HG02588 (cell line): ENCODE results near the gene RNF144B.
A peak's percentile ranks its signal among the peaks of the same experiment; 100 is the strongest.
"Not testable (repeated sequence)": the region's sequence is repeated elsewhere in the genome, so short reads cannot be mapped to it uniquely, and the experiment has no call there.

Source experiments
- ATAC-seq: cut with Tn5 transposase; IDR thresholded peaks from one replicate; pipeline ENCODE4 v1.9.1; 2021; ENCODE audit warnings: mild to moderate bottlenecking, moderate library complexity; ENCODE audit not compliant: unreplicated experiment

The RNF144B gene

DNA sequence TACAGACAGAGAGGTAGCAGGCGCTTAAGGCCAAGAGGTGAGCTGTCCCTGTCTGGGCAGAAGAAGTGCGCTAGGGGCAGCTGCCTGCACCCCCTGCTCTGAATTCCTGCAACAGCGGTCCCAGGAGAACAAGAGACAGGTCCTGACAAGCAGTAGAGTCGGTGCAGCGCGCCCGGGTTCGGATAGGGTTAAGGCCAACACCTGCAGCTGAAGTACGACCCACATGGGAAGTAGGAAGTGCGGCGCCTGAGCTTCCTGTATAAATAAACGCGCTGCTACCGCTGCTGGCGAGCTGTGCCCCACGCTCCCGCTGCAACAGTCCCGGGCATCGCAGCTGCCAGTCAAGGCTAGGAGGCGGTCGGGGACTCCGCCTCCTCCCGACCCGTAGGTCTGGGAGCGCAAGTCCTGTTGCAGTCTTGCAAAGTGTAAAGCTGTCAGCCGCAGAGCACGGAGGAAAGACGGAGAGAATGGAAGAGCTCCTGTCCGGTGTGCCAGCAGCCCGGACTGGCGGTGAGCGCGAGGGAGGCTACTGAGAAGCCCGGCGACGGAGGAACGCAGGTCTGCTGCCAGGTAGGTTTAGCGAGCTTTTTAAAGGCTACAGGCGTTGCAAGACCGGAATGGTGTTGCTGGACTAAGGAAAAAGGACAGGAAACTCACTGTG, at the start of gene RNF144B:
TSS of gene RNF144B (plus strand) at position 290 of the 661 bp plus-strand sequence. CDS start 12,185 bp downstream, outside the sequence.
- peak; percentile 86 for ATAC-seq

DNA sequence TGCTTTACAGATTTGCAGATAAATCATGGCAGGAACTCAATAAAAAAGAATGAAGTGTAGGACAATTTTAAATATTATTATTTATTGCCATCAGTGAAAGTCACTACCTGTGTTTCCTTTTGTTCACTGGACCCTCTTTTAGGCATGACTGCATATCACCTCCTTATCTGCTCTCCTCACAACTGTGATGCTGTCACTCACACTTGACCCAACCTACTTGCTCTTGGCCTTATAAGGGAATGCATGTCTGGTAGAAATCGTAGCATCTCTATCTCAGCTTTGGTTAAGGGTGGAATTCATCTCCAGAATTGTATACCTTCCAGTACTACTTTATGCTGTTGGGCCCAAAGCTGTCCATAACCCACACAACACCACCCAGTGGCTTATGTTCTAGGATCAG, 47.6 kb upstream of the RNF144B start:
- no peak for ATAC-seq

GRCh38 chr6:18340781-18341551, 46.2 kb upstream of the RNF144B start:
- ATAC-seq: no peak

DNA sequence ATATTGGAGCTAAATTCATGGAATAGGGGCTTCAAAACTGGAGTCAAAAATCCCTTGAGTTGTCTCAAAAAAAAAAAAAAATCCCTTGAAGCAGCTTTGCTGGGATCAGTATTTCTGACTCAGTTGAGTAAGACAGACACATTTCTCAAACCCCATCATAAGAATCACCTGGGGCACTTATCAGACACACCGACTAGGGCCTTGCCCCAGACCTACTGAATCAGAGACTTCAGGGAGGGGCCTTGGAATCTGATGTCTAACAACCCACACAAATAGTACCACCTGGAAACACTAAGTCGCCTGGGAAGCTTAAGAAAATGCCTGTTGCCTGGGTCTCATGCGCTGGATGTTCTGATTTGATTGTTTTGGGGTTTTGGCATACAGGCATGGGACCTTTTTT, 44.9 kb upstream of the RNF144B start:
- no peak for ATAC-seq

- ATAC-seq: no peak
Measured at GRCh38 chr6:18343741-18344140, 43.4 kb upstream of the RNF144B start.

DNA sequence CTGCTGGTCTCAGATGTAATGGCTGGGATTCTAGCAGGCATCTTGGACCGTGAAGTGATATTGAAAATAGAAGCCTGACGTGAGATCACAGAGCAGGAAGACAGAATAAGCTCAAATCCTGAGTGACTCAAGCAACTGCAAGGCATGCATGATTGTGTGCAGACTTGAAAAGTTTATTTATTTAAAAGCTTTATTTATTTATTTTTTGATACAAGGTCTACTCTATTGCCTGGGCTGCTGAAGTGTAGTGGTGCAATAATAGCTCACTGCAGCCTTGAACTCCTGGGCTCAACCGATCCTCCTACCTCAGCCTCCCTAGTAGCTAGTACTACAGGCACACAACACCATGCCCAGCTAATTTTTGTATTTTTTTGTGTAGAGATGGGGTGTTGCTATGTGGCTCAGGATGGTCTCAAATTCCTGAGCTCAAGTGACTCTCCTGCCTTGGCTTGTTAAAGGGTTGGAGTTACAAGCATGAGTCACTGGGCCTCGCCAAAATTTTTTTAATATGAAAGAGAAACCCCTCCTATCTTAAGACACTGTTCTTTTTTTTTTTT, 40.1 kb upstream of the RNF144B start:
- no peak for ATAC-seq

- no peak for ATAC-seq
Measured at GRCh38 chr6:18347866-18348265, 39.3 kb upstream of the RNF144B start.

- ATAC-seq: no peak
Measured at GRCh38 chr6:18349386-18349785, 37.8 kb upstream of the RNF144B start.

DNA sequence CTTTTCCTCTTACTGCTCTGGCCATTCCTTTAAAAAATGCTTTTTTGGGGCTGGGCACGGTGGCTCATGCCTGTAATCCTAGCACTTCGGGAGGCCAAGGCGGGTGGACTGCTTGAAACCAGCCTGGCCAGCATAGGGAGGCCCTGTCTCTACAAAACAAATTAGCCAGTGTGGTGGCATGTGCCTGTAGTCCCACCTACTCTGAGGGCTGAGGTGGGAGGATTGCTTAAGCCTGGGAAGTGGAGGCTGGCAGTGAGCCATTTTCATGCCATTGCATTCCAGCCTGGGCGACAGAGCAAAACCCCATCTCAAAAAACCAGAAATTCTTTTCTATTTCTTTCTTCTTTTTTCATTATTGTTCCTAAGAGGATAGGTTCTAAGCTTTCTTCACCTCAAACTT, 36.9 kb upstream of the RNF144B start:
- ATAC-seq: no peak

GRCh38 chr6:18350712-18351111, 36.4 kb upstream of the RNF144B start:
- no peak for ATAC-seq

GRCh38 chr6:18352001-18352400, 35.1 kb upstream of the RNF144B start:
- ATAC-seq: no peak

- ATAC-seq: no peak
Measured at GRCh38 chr6:18352842-18353241, 34.3 kb upstream of the RNF144B start.

DNA sequence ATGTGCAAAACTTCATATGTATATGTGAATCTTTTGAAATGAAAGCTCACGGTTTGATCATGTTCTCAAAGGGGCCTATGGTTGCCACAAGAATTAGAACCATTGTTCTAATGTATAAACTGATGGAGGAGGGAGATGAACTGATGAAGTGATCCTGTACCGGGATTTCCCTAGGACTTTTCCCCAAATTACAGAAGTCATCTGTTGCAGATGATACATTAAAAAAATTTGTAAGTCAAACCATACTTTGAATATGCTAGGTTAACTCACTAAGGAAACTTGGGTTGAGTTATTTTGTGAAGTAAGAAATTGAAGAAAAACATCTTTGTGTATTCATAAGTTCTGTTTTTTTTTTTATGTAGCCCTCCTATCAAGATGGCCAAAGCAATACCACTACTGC, 33.9 kb upstream of the RNF144B start:
- ATAC-seq: no peak

DNA sequence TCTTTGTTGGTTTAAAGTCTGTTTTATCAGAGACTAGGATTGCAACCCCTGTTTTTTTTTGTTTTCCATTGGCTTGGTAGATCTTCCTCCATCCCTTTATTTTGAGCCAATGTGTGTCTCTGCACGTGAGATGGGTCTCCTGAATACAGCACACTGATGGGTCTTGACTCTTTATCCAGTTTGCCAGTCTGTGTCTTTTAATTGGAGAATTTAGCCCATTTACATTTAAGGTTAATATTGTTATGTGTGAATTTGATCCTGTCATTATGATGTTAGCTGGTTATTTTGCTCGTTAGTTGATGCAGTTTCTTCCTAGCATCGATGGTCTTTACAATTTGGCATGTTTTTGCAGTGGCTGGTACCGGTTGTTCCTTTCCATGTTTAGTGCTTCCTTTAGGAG, 29.6 kb upstream of the RNF144B start:
- ATAC-seq: not testable (repeated sequence)

DNA sequence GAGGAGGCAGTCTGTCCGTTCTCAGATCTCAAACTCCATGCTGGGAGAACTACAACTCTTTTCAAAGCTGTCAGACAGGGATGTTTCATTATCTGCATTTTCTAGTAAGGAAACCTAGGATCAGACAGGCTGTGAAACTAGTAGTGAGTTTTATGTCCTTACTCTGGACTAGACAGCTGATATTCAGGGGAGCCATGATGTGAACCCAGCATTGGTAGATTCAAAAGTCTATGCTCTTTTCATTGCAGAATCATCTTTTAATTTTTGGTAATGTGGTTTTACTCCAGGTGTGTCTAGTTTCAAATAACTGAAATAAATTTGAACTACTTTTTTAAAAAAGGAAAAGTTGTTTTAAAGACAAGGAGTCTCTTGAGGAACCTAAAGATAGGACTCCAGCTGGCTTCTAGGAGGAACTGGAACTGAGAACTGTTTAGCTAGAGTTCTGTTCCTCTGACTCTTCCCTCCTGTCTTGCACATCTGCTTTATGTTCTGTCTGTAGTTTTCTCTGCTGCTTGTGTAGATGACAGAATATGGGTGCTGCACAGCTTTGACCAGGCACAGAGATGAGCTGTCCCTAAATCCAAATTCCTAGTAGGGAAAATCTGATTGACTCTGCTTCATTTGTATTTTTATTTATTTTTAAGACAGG, 27.8 kb upstream of the RNF144B start:
- peak; percentile 97 for ATAC-seq

- ATAC-seq: no peak
Measured at GRCh38 chr6:18360188-18360587, 27.0 kb upstream of the RNF144B start.

DNA sequence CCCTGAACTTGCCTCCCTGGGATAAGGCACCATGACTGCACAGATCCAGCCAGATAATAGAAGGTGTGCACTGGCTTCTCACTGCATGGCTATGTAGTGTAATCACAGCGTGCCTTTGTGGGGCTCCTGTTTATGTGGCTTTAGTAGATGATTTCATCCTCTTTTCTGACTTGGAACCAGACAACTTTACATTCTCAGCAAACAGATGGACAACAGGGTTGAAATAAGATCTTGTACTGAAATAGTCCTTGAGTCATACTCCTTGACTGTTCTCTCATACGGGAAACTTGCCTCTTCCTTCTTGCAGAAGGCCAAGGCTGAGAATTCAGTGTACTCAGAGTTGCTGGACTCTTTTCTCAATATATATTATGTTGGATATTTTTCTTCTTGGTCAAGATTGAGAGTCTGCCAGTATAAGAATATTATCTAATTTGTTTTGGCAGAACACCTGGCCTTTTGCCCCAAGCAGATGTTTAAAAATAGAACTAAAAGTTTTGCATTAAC, 25.0 kb upstream of the RNF144B start:
- no peak for ATAC-seq

- ATAC-seq: no peak
Measured at GRCh38 chr6:18363746-18364145, 23.4 kb upstream of the RNF144B start.

GRCh38 chr6:18364561-18364960, 22.6 kb upstream of the RNF144B start:
- ATAC-seq: not testable (repeated sequence)

GRCh38 chr6:18367371-18367770, 19.8 kb upstream of the RNF144B start:
- no peak for ATAC-seq
